Smooth muscle cell (in vitro differentiated cells): ENCODE data around the gene TP53I3. TPM values are rescaled to one million over a fixed set of nuclear protein-coding genes. Genes with fewer than 3 reads are reported as not detected.

Experiments
- DNase-seq: peaks from one replicate; lab custom pipeline; 2025; ENCODE audit not compliant: unreplicated experiment; lab: John Stamatoyannopoulos, UW
- H2AFZ ChIP-seq: fragments of 200-600 bp; sonication (generic); 2 replicates; pipeline ENCODE4 v1.6.0; 2016; ENCODE audit warnings: antibody characterized with exemption, low read depth, mild to moderate bottlenecking
- H3F3A ChIP-seq: fragments of 200-600 bp; sonication (generic); 2 replicates; pipeline ENCODE4 v1.6.0; 2017; ENCODE audit warnings: antibody characterized with exemption, low read depth
- H3K27ac ChIP-seq: fragments of 200-600 bp; sonication (generic); 2 replicates; pipeline ENCODE4 v1.5.1; 2016; ENCODE audit warnings: low read depth, mild to moderate bottlenecking
- H3K27me3 ChIP-seq: fragments of 200-600 bp; sonication (generic); 2 replicates; pipeline ENCODE4 v1.6.1; 2016; ENCODE audit warnings: low read depth, mild to moderate bottlenecking
- H3K36me3 ChIP-seq: fragments of 200-600 bp; sonication (generic); 2 replicates; pipeline ENCODE4 v1.5.1; 2016; ENCODE audit warnings: low read depth
- H3K4me1 ChIP-seq: fragments of 200-600 bp; sonication (generic); 2 replicates; pipeline ENCODE4 v1.5.1; 2016; ENCODE audit warnings: low read depth
- H3K4me2 ChIP-seq: fragments of 200-600 bp; sonication (generic); 2 replicates; pipeline ENCODE4 v1.6.0; 2016; ENCODE audit warnings: mild to moderate bottlenecking
- H3K4me3 ChIP-seq: fragments of 200-600 bp; sonication (generic); 2 replicates; pipeline ENCODE4 v1.5.1; 2016; ENCODE audit warnings: mild to moderate bottlenecking
- H3K79me2 ChIP-seq: fragments of 200-600 bp; sonication (generic); 2 replicates; pipeline ENCODE4 v1.6.0; 2016; ENCODE audit warnings: low read depth, mild to moderate bottlenecking
- H3K9ac ChIP-seq: fragments of 200-600 bp; sonication (generic); 2 replicates; pipeline ENCODE4 v1.6.0; 2016; ENCODE audit warnings: low read depth
- H3K9me3 ChIP-seq: fragments of 200-600 bp; sonication (generic); replicated peaks from 2 replicates; pipeline ENCODE4 v1.5.1; 2016; ENCODE audit warnings: low read depth
- H4K20me1 ChIP-seq: fragments of 200-600 bp; sonication (generic); 2 replicates; pipeline ENCODE4 v1.6.0; 2016; ENCODE audit warnings: low read depth
- CTCF ChIP-seq: fragments of 200-600 bp; sonication (generic); IDR thresholded peaks from 2 replicates; pipeline ENCODE4 v1.5.1; 2017; ENCODE audit warnings: borderline replicate concordance, mild to moderate bottlenecking, antibody characterized with exemption; ENCODE audit not compliant: insufficient read depth, poor library complexity, severe bottlenecking
- WGBS: methylation state at CpG from one replicate; pipeline ENCODE4 v1.1.7; 2016; ENCODE audit warnings: low lambda C conversion rate; 5-methylcytosine and 5-hydroxymethylcytosine counted together
- polyA plus RNA-seq: library from polyadenylated mRNA; unstranded; fragments of >200 nt; fragmentation: Nextera tagmentation; extraction: Ambion mirVana; gene quantifications from 2 replicates; pipeline ENCODE4 v1.2.1, GENCODE V29; 2016
- total RNA-seq: library from RNA; depleted of rRNA; stranded (reverse); fragments of >200 nt; gene quantifications from 2 replicates; pipeline ENCODE4 v1.2.3, GENCODE V29; 2014

The TP53I3 gene
- total and polyA plus RNA-seq, 2 experiments from 2014 or later: 24.9 to 56.3 TPM

GRCh38 chr2:24047703-24048033 is 37.0 kb downstream of the TP53I3 start:
- no peak for TF ChIP-seq CTCF
- H3K9me3 ChIP-seq: no peaks in the 10 kb centered on the region
- H3F3A ChIP-seq: no peaks in the 10 kb centered on the region
- H3K4me1 ChIP-seq: peaks cover 13% of the 10 kb centered on the region
- no peaks in the 10 kb centered on the region for H4K20me1 ChIP-seq
- no peak for DNase-seq
- H3K27ac ChIP-seq: no peak overlapping the region
- peaks cover 32% of the 10 kb centered on the region for H3K79me2 ChIP-seq
- H3K9ac ChIP-seq: no peak overlapping the region
- 50% methylated on average over 8 of the region's 8 CpGs for WGBS
- H3K27me3 ChIP-seq: no peaks in the 10 kb centered on the region
- H2AFZ ChIP-seq: peak overlapping the region; percentile 56
- peak overlapping the region; percentile 36 for H3K4me3 ChIP-seq
- H3K36me3 ChIP-seq: no peaks in the 10 kb centered on the region
- H3K4me2 ChIP-seq: peak overlapping the region; percentile 81

GRCh38 chr2:24046930-24047702 is 37.5 kb downstream of the TP53I3 start, which contains the start of gene WDCP:
WDCP (minus strand) TSS chr2:24047391; CDS start chr2:24039494, 7,897 bp downstream.
- Histone ChIP-seq H3K4me1 (peaks cover 13% of the 10 kb centered on the region), H3K4me3 (peak within 1 kb of the TSS; percentile 87), H2AFZ (peak within 1 kb of the TSS; percentile 63), H3K4me2 (peak within 1 kb of the TSS; percentile 87), H3K27me3 (no peaks in the 10 kb centered on the region), H3K79me2 (peaks cover 32% of the 10 kb centered on the region), H3K9me3 (no peaks in the 10 kb centered on the region), H3K36me3 (no peaks in the 10 kb centered on the region), H3K27ac (peak within 1 kb of the TSS; percentile 59), H4K20me1 (no peaks in the 10 kb centered on the region), H3K9ac (peak within 1 kb of the TSS; percentile 78), H3F3A (no peaks in the 10 kb centered on the region)
- peak; percentile 63 for DNase-seq
- TF ChIP-seq CTCF: no peak
- WGBS: under 1% methylated on average over 28 of the region's 38 CpGs

- no peaks in the 10 kb centered on the region for H3K36me3 ChIP-seq
- H3F3A ChIP-seq: no peaks in the 10 kb centered on the region
- H4K20me1 ChIP-seq: no peaks in the 10 kb centered on the region
- no peaks in the 10 kb centered on the region for H3K9me3 ChIP-seq
- H3K4me3 ChIP-seq: peak overlapping the region; percentile 87
- H3K79me2 ChIP-seq: peaks cover 32% of the 10 kb centered on the region
- H3K4me1 ChIP-seq: peaks cover 13% of the 10 kb centered on the region
- H3K9ac ChIP-seq: peak overlapping the region; percentile 78
- TF ChIP-seq CTCF: no peak
- DNase-seq: no peak
- no peaks in the 10 kb centered on the region for H3K27me3 ChIP-seq
- WGBS: 5% methylated on average over 2 of the region's 2 CpGs
- H3K27ac ChIP-seq: peak overlapping the region; percentile 59
- peak overlapping the region; percentile 87 for H3K4me2 ChIP-seq
- peak overlapping the region; percentile 63 for H2AFZ ChIP-seq
These were observed 38.1 kb downstream of the TP53I3 start for GRCh38 chr2:24046599-24046929.
